OCI-LY7 (cell line): ENCODE measurements around the gene SERGEF. TPM values are rescaled to one million over a fixed set of nuclear protein-coding genes. Genes with fewer than 3 reads are reported as not detected.

Experiments
- BruUV-seq: library from RNA; stranded (reverse); fragments of 400-500 nt; replicated peaks from 2 replicates; lab custom pipeline; 2021; lab: Mats Ljungman, UMichigan
- CTCF ChIA-PET: fragments of 300-600 bp; sonication (Branson Sonifier 250); formaldehyde crosslinking; loops from one replicate; lab custom pipeline; 2022; ENCODE audit warnings: antibody characterized with exemption; ENCODE audit not compliant: unreplicated experiment; lab: Charles Lee
- POLR2A ChIA-PET: fragments of 300-600 bp; sonication (Branson Sonifier 250); formaldehyde crosslinking; loops from one replicate; lab custom pipeline; 2022; ENCODE audit warnings: antibody characterized with exemption; lab: Charles Lee
- DNase-seq: peaks from one replicate; pipeline ENCODE4 v3.0.0-alpha.2; 2015; ENCODE audit warnings: low spot score
- H2AFZ ChIP-seq: fragments of 200-600 bp; sonication (generic), shearing (Covaris generic); 2 replicates; pipeline ENCODE4 v1.6.1; 2014; ENCODE audit warnings: mild to moderate bottlenecking, antibody characterized with exemption, low read length, moderate library complexity
- H3K27ac ChIP-seq: fragments of 200-600 bp; sonication (generic); 2 replicates; pipeline ENCODE4 v1.5.1; 2014; ENCODE audit warnings: mixed run types, low read depth, mild to moderate bottlenecking, moderate library complexity, low read length, inconsistent platforms; ENCODE audit not compliant: poor library complexity, severe bottlenecking
- H3K36me3 ChIP-seq: fragments of 200-600 bp; sonication (generic); 2 replicates; pipeline ENCODE4 v1.6.1; 2014; ENCODE audit warnings: mild to moderate bottlenecking, antibody characterized with exemption, low read length, moderate library complexity, mixed read lengths; ENCODE audit not compliant: insufficient read depth
- H3K4me1 ChIP-seq: fragments of 200-600 bp; sonication (generic); 2 replicates; pipeline ENCODE4 v1.5.1; 2014; ENCODE audit warnings: mild to moderate bottlenecking, low read length; ENCODE audit not compliant: insufficient read depth, poor library complexity, severe bottlenecking
- H3K4me2 ChIP-seq: fragments of 200-600 bp; sonication (generic); 2 replicates; pipeline ENCODE4 v1.6.1; 2014; ENCODE audit warnings: mild to moderate bottlenecking, low read length
- H3K4me3 ChIP-seq: fragments of 200-600 bp; sonication (generic); 2 replicates; pipeline ENCODE4 v1.5.1; 2014; ENCODE audit warnings: mild to moderate bottlenecking, low read depth, low read length; ENCODE audit not compliant: poor library complexity, severe bottlenecking
- H3K79me2 ChIP-seq: fragments of 200-600 bp; sonication (generic); 2 replicates; pipeline ENCODE4 v1.6.1; 2016; ENCODE audit warnings: low read depth, mild to moderate bottlenecking, low read length, moderate library complexity, mixed read lengths; ENCODE audit not compliant: insufficient read depth
- H3K9me2 ChIP-seq: fragments of 200-600 bp; sonication (generic); 2 replicates; pipeline ENCODE4 v1.6.1; 2016; ENCODE audit warnings: mild to moderate bottlenecking, low read length, mixed read lengths; ENCODE audit not compliant: insufficient read depth
- H3K9me3 ChIP-seq: fragments of 200-600 bp; sonication (generic); 2 replicates; pipeline ENCODE4 v1.6.1; 2014; ENCODE audit warnings: mild to moderate bottlenecking, mixed run types, low read length, mixed read lengths
- H4K20me1 ChIP-seq: fragments of 200-600 bp; sonication (generic); 2 replicates; pipeline ENCODE4 v1.6.1; 2014; ENCODE audit warnings: mild to moderate bottlenecking, antibody characterized with exemption, low read length, moderate library complexity, mixed read lengths; ENCODE audit not compliant: insufficient read depth
- EZH2phosphoT487 ChIP-seq: fragments of 200-600 bp; sonication (generic); IDR thresholded peaks from 2 replicates; pipeline ENCODE4 v1.6.1; 2018; ENCODE audit warnings: low read depth, borderline replicate concordance, mild to moderate bottlenecking, mixed run types, antibody characterized with exemption, low read length, moderate library complexity, mixed read lengths
- intact Hi-C: fragments of 100-400 bp; cut with micrococcal nuclease; formaldehyde crosslinking; loops from one replicate; pipeline ENCODE4 v1.10.0; 2022; ENCODE audit not compliant: unreplicated experiment
- total RNA-seq, 2 experiments: library from RNA; depleted of rRNA in 1 of 2; stranded (reverse); fragments of >200 nt in 1 of 2; shearing (Covaris generic) in 1 of 2; gene quantifications; 2 replicates each; pipeline ENCODE4 v1.2.3, GENCODE V29; 2014 to 2022
- TF ChIP-seq, protein P1 (sequence below): fragments of 200-600 bp; sonication (generic); conservative IDR thresholded peaks from 2 replicates; pipeline ENCODE4 v1.5.1; 2014; ENCODE audit warnings: mild to moderate bottlenecking, antibody characterized with exemption, low read length, moderate library complexity, mixed read lengths

SERGEF gene
- total RNA-seq, 2 experiments from 2014 or later, result 35.4 to 42.2 TPM

DNA sequence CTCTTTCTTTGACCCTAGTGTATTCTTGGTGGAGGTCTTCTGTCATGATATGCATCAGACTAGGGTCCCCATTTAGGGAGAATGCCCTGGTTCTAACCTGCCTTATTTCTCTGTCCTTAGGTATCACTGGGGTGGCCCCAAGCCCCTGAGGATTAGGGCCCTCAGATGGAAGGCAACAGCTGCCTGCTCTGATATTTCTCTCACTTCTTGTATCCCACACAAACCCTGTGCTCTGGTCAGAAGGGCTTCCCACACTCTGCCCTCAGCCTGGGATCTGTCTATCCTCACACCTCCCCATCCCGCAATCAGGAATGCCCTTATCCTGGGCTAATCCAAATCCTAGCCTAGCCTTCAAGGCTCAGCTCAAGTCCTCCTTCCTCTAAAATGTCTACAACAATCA lies 202.8 kb downstream of the SERGEF start:
- CTCF ChIA-PET, result no interaction called here
- Histone ChIP-seq H3K27ac (no peak overlapping the region), H3K4me3 (no peak overlapping the region), H3K4me2 (no peak overlapping the region), H3K9me2 (no peaks in the 10 kb centered on the region), H2AFZ (no peak overlapping the region), H3K4me1 (no peaks in the 10 kb centered on the region), H3K79me2 (no peaks in the 10 kb centered on the region), H4K20me1 (no peaks in the 10 kb centered on the region), H3K36me3 (no peaks in the 10 kb centered on the region), H3K9me3 (no peaks in the 10 kb centered on the region)
- no TSS peak for BruUV-seq
- TF ChIP-seq, protein P1, sequence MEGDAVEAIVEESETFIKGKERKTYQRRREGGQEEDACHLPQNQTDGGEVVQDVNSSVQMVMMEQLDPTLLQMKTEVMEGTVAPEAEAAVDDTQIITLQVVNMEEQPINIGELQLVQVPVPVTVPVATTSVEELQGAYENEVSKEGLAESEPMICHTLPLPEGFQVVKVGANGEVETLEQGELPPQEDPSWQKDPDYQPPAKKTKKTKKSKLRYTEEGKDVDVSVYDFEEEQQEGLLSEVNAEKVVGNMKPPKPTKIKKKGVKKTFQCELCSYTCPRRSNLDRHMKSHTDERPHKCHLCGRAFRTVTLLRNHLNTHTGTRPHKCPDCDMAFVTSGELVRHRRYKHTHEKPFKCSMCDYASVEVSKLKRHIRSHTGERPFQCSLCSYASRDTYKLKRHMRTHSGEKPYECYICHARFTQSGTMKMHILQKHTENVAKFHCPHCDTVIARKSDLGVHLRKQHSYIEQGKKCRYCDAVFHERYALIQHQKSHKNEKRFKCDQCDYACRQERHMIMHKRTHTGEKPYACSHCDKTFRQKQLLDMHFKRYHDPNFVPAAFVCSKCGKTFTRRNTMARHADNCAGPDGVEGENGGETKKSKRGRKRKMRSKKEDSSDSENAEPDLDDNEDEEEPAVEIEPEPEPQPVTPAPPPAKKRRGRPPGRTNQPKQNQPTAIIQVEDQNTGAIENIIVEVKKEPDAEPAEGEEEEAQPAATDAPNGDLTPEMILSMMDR, result no peak
- TF ChIP-seq EZH2phosphoT487, result no peak
- intact Hi-C loops, result no loop called here
- DNase-seq, result no peak
- POLR2A ChIA-PET, result interaction anchor here (0.7 kb wide), 1 partner anchor 18 kb away, joined by 3 read pairs; no protein-coding TSS in a partner anchor

GRCh38 chr11:17807034-17807433 lies 205.8 kb downstream of the SERGEF start:
- Histone ChIP-seq H3K4me2 (no peak overlapping the region), H2AFZ (no peak overlapping the region), H3K79me2 (no peaks in the 10 kb centered on the region), H3K36me3 (no peaks in the 10 kb centered on the region), H3K4me1 (no peaks in the 10 kb centered on the region), H4K20me1 (no peaks in the 10 kb centered on the region), H3K27ac (no peak overlapping the region), H3K9me2 (no peaks in the 10 kb centered on the region), H3K4me3 (no peak overlapping the region), H3K9me3 (no peaks in the 10 kb centered on the region)
- intact Hi-C loops, result no loop called here
- TF ChIP-seq, protein P1, result no peak
- TF ChIP-seq EZH2phosphoT487, result no peak
- no peak for DNase-seq
- no TSS peak for BruUV-seq
- POLR2A ChIA-PET, result no interaction called here
- CTCF ChIA-PET, result no interaction called here

DNA sequence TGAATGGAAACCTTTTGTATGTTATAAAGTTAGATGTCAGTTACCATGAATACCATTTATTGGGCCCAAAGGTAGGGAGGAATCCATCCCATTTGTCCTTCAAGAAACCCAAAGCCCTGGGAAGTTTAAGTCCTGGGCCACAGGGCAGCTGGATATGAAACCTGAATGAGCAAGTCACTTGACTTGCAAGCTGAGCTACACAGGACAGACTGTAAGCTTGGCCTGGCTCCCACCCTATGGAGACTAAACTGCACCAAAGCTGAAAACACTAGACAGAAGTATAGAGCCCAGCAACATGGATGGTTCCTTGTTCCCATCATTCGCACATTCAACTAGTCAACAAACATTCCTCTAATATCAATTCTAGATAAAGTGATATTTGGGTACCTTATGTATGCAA lies 207.0 kb downstream of the SERGEF start:
- Histone ChIP-seq H3K9me2 (no peaks in the 10 kb centered on the region), H2AFZ (no peak overlapping the region), H3K36me3 (no peaks in the 10 kb centered on the region), H3K4me3 (no peak overlapping the region), H3K27ac (no peak overlapping the region), H4K20me1 (no peaks in the 10 kb centered on the region), H3K9me3 (no peaks in the 10 kb centered on the region), H3K4me2 (no peak overlapping the region), H3K4me1 (no peaks in the 10 kb centered on the region), H3K79me2 (no peaks in the 10 kb centered on the region)
- ChIA-PET POLR2A (interaction anchor here (0.6 kb wide), 1 partner anchor 576 kb away, joined by 4 read pairs; no protein-coding TSS in a partner anchor), CTCF (no interaction called here)
- intact Hi-C loops, result no loop called here
- TF ChIP-seq, protein P1, result no peak
- no peak for TF ChIP-seq EZH2phosphoT487
- BruUV-seq, result no TSS peak
- no peak for DNase-seq
